ENCODE data around the gene MRPS27.

GRCh38 chr5:72221099-72221498 lies 98.9 kb downstream of the MRPS27 start:
- TF ChIP-seq, protein P1, sequence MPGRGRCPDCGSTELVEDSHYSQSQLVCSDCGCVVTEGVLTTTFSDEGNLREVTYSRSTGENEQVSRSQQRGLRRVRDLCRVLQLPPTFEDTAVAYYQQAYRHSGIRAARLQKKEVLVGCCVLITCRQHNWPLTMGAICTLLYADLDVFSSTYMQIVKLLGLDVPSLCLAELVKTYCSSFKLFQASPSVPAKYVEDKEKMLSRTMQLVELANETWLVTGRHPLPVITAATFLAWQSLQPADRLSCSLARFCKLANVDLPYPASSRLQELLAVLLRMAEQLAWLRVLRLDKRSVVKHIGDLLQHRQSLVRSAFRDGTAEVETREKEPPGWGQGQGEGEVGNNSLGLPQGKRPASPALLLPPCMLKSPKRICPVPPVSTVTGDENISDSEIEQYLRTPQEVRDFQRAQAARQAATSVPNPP (IDR thresholded peaks at IDR 0.05; ENCODE audit: borderline replicate concordance, insufficient read depth, insufficient read length), result no peak
- no peak for TF ChIP-seq MAFK (IDR thresholded peaks at IDR 0.05; ENCODE audit: low read length)
- TF ChIP-seq NR3C1 (CRISPR knock-in tag; IDR thresholded peaks at IDR 0.05), result no peak
- no peak for TF ChIP-seq SRSF7 (optimal IDR thresholded peaks at IDR 0.05; ENCODE audit: low read depth, low read length)
- TF ChIP-seq JUNB (CRISPR knock-in tag; conservative IDR thresholded peaks at IDR 0.05), result no peak
- no peak for TF ChIP-seq TCF3 (CRISPR knock-in tag; IDR thresholded peaks at IDR 0.05)
